ENCODE measurements around the gene LRP1B. TPM values are rescaled to one million over a fixed set of nuclear protein-coding genes. Genes with fewer than 3 reads are reported as not detected.

LRP1B gene
- total and polyA plus RNA-seq, 2 of the 8 experiments (the other 6 are each of a cell fraction or from before 2014, with no cell fraction given) = 0.03 TPM; not detected in 1

- 93% methylated on average over 7 of the region's 7 CpGs; no CpG with 5 or more reads in 1 of the 2 experiments for WGBS, 2 experiments (ENCODE audit: extremely low coverage in 1 of 2, insufficient coverage in 1 of 2, insufficient read length in 1 of 2, insufficient replicate concordance in 2 of 2, low coverage in 1 of 2, low lambda C conversion rate in 2 of 2, missing lambda C conversion rate in 1 of 2)
- TF ChIP-seq KDM1A (IDR thresholded peaks at IDR 0.05; ENCODE audit: borderline replicate concordance, low read length) = no peak
- peak; percentile 90 for TF ChIP-seq CEBPB (IDR thresholded peaks at IDR 0.05; ENCODE audit: low read depth, low read length)
- TF ChIP-seq SIRT6 (IDR thresholded peaks at IDR 0.05; ENCODE audit: low read length) = no peak
- no peak for TF ChIP-seq CBX5 (IDR thresholded peaks at IDR 0.05; ENCODE audit: low read depth, low read length)
- TF ChIP-seq SIN3A (conservative IDR thresholded peaks at IDR 0.05 in 1 of 2, IDR thresholded peaks at IDR 0.05 in 1 of 2; ENCODE audit: low read depth in 1 of 2, low read length in 2 of 2) = no peak
- CTCF ChIA-PET (ENCODE audit: partially characterized antibody) = interaction anchor here (0.5 kb wide), 1 partner anchor 480 kb away, joined by 3 read pairs; no protein-coding TSS in a partner anchor
These were observed 541.5 kb downstream of the LRP1B start for GRCh38 chr2:141589314-141589713.

More at GRCh38 chr2:141589314-141589713, 541.5 kb downstream of the LRP1B start:
- no peak overlapping the region for H2BK120ac ChIP-seq (replicated peaks; ENCODE audit: low read depth, low read length)
- no peaks in the 10 kb centered on the region for H4K20me1 ChIP-seq (replicated peaks in 1 of 2; ENCODE audit: control insufficient read depth in 1 of 2, insufficient read depth in 2 of 2, low read length in 2 of 2)
- H3K79me1 ChIP-seq (ENCODE audit: low read depth, low read length) = no peaks in the 10 kb centered on the region
- H2BK12ac ChIP-seq (ENCODE audit: low read depth, low read length) = no peak overlapping the region
- H3K36me3 ChIP-seq (ENCODE audit: control insufficient read depth in 2 of 4, insufficient read depth in 4 of 4, low read length in 3 of 4) = no peaks in the 10 kb centered on the region
- H2BK20ac ChIP-seq (ENCODE audit: low read length) = no peak overlapping the region
- no peak overlapping the region for H4K8ac ChIP-seq (ENCODE audit: extremely low read depth, insufficient read depth, low read length)
- no peak overlapping the region for H3K23ac ChIP-seq (ENCODE audit: insufficient read length)
- DNase-seq (ENCODE audit: low read depth in 1 of 2, low spot score in 2 of 2) (no peak), FAIRE-seq (no peak)
- POLR2A ChIA-PET (ENCODE audit: partially characterized antibody) = no interaction called here
- H3K4ac ChIP-seq (replicated peaks; ENCODE audit: insufficient read length, low read depth, low read length) = no peak overlapping the region
- H3K18ac ChIP-seq (ENCODE audit: extremely low read depth, low read length) = no peak overlapping the region
- no peaks in the 10 kb centered on the region for H3K23me2 ChIP-seq (ENCODE audit: low read depth, low read length)
- no peak overlapping the region for H4K91ac ChIP-seq (replicated peaks; ENCODE audit: insufficient read length, low read length)
- H4K5ac ChIP-seq (ENCODE audit: insufficient read length, low read depth, low read length) = no peak overlapping the region
- H3K4me3 ChIP-seq (ENCODE audit: extremely low read depth in 1 of 4, insufficient read depth in 2 of 4, low read depth in 3 of 4, low read length in 4 of 4) = no peak overlapping the region
- H3K9me3 ChIP-seq (ENCODE audit: insufficient read depth in 2 of 2, low read depth in 1 of 2, low read length in 1 of 2) = no peaks in the 10 kb centered on the region
- H3K4me1 ChIP-seq (replicated peaks in 1 of 4; ENCODE audit: control insufficient read depth in 3 of 4, insufficient read depth in 4 of 4, low read length in 3 of 4) = no peaks in the 10 kb centered on the region
- H2AK5ac ChIP-seq (ENCODE audit: low read depth, low read length) = no peak overlapping the region
- no peak overlapping the region for H2BK15ac ChIP-seq (ENCODE audit: low read length)
- H2BK5ac ChIP-seq (ENCODE audit: low read depth, low read length) = no peak overlapping the region
- H3K79me2 ChIP-seq (ENCODE audit: control insufficient read depth in 1 of 2, insufficient read depth in 2 of 2, low read length in 2 of 2) = no peaks in the 10 kb centered on the region
- no peak overlapping the region for H3K56ac ChIP-seq (replicated peaks; ENCODE audit: insufficient read length, low read depth, low read length)
- H3K4me2 ChIP-seq (ENCODE audit: insufficient read depth in 1 of 2, low read depth in 2 of 2, low read length in 2 of 2) = no peak overlapping the region
- H3K27ac ChIP-seq (ENCODE audit: low read depth, low read length) = no peak overlapping the region
- no peak overlapping the region for H3K9ac ChIP-seq (replicated peaks in 1 of 4; ENCODE audit: extremely low read depth in 1 of 4, low read depth in 3 of 4, low read length in 3 of 4)
- no peaks in the 10 kb centered on the region for H3K27me3 ChIP-seq (replicated peaks in 1 of 4; ENCODE audit: control insufficient read depth in 3 of 4, extremely low read depth in 1 of 4, insufficient read depth in 3 of 4, low read length in 3 of 4)
- no peak overlapping the region for H3K14ac ChIP-seq (ENCODE audit: insufficient read length)
- no peak overlapping the region; the same call in 1 of the 2 replicates for H2AFZ ChIP-seq (ENCODE audit: low read length)

All from H1 (cell line).